HG03139 (cell line): ENCODE measurements around the gene CBX7.
"Not testable (repeated sequence)": the region's sequence is repeated elsewhere in the genome, so short reads cannot be mapped to it uniquely, and the experiment has no call there.

Experiments
- ATAC-seq: cut with Tn5 transposase; IDR thresholded peaks from one replicate; pipeline ENCODE4 v1.9.1; 2021; ENCODE audit not compliant: unreplicated experiment

The CBX7 gene

DNA sequence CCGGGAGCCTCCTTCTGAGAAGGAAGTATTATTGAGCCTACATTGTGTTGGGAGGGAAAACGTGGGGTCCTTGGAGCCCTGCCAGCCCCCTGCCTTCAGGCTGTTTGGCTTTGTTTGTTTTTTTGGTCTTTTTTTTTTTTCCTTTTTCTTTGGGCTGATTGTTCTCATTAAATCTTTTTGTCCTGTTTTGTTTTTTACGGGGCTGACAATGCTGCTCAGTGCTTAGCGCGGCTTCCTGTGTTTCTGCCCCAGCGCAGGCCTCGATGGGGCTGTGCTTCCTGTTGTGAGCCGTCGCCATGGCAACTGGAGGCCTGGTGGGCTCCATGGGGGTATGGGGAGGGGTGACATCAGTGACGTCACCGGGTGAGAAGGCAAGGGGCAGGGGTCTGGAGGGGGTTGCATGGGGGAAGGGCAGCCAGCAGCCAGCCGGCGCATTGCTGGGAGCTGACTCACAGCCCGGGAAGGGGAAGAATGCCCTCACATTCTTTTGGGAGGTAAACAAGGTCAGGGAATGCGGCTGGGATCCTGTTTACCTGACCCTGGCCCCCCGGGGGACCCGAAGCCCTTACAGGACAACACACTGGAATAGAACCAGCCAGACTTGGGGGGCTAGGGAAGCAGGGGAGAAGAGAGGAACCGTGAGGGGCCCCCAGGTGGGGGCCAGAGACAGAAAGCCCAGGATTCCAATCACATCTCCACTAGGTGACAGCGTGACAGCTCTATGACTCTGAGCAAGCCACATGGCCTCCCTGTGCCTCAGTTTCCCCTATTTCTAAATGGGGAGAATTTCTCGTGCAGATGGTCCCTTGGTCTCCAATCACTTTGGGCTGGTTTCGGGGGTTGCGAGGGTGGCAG lies 22.2 kb upstream of the CBX7 start:
- ATAC-seq = no peak

DNA sequence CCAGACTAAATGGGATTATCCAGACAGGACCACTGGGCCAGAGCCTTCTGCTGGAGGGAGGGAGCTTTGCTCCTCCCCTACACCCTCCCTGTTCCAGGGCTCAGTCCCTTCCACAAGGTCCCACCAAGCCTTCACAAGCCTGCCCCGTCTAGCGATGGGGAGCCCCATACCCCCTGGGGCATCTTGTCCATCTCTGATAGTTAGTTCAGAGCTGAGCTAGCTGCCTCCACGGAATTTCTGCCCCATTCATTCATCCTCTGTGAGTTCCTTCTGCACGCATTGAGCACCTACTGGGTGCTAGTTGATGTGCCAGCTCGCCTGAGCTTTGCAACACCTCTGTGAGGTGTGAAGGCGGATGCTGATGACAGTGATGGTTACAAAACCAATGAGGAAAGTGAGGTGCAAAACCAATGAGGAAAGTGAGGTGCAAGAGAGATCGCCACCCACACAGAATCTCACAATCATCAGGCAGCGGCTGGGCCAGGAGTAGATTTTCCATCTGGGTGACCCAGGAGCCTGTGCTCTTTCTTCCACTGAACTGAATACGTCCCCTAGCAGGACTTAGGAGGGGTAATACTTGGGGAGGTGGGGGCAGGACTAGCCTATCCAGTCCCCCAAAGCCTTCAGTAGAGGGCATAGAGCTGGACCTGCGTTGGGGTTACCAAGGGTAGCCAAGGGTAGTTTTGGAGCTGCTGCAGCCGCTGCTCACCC lies 21.5 kb upstream of the CBX7 start:
- no peak for ATAC-seq

DNA sequence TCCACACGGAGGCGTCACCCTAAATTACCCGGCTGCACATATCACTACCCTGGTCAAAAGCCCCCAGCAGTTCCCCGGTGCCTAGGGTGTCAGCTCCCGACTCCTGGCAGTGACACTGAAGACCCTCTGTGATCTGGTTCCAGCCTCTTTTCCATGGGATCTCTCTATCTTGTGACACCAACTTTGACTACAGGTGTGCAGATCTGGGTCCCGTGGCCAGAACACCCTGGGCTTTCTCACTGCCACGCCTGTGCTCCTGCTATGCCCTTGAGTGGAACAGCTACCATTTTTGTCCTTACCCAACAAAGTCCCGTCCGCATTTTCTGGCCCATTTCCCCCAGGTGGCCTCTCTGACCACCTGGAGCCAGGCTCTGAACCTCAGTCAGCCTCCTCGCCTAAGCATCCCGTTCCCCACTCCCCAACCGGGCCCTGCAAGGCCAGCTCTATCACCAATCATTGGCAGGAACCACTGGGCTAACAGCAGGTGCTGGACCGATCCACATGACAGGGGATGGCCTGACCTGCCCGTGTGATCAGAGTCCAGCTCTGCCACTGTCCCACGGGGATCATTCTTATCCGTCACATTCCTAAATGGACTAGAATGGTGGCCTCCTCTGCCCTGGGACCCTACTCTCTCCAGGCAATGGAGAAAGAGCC lies 20.7 kb upstream of the CBX7 start:
- ATAC-seq = no peak

DNA sequence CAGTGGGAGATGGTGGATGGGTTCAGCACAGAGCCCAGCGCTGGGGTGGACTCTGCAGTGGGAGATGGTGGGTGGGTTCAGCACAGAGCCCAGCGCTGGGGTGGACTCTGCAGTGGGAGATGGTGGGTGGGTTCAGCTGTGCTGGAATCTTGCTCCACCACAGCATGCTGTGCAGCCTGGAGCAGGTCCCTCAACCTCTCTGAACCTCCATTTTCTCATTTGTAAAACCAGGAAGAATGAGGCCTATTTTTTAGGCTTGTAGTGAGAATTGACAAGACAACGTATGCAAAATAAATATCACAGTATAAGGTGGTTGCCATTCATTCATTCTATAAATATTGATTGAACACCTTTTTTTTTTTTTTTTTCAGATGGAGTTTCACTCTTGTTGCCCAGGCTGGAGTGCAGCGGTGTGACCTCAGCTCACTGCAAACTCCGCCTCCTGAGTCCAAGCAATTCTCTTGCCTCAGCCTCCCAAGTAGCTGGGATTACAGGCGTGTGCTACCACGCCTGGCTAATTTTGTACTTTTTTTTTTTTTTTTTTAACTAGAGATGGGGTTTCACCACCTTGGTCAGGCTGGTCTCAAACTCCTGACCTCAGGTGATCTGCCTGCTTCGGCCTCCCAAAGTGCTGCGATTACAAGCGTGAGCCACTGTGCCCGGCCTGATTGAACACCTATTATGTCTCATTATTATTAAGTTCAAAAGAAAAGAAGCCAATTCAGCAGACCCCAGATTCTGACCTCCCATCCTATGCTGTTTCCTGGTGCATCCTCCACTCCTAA lies 20.0 kb upstream of the CBX7 start:
- ATAC-seq = not testable (repeated sequence)

DNA sequence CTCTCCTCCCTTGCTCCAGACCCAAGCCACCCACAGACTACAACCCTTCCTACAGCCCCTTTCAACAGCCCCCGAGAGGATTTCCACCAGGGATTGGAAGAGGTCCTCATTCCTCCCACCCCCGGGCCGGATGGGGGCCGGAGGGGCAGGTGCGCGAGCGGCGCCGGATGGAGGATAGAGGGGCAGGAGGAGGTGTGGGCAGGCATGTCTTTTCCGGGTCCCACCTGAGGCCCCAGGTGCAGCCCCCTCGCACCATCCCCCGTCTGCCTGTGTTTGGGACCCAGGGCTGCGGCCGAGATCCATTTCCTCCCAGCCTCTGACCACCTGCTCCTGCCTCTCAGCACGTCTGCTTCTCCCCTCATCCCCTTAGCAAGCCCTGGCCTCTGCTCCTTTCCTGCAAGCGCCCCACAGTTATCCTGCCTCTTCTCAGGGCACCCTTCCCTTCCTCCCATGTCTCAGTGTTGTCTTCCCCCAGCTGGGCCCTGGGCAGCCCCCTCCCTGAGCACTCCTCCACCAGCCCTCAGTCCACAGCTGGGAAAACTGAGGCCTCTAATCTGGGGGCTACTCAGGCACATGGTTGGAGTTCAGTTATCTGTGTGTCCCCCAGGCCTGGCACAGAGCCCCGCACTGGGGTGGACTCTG lies 19.3 kb upstream of the CBX7 start:
- ATAC-seq = no peak

DNA sequence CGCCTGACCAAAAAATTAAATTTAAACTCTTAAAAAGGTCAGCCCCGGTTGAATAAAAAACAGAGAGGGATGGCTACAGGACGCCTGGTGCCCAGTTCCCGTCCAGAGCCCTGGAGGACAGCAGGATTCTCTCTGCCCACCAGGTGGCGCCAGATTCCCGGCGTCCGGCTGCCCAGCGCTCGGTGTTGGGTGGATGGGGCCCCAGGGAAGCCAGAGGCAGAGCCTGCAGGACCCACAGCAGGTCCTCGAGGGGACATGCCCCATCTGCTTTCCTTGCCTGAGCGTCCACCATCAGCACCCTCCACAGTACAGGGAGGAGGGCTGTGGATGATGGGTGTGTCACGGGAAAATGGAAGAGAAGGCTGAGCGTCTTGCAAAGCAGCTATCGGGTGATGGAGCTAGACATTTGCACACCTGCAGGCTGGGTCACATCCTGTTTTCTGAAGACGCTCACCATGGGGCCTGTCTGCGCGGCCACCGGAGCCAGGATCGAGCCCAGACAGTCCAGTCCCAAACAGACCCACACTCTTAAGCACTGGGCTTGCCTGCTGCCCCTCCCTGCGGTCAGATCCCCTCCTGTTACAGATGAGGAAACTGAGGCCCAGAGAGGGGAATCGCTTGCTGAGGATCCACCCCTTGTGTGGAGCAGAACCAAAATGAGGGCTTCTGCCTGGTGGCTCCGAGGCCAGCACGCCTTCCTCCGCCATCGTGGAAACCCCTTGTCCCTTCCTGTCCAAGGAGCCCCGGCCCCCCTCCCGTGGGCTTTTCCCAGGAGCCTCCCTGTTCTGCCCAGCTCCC lies 18.5 kb upstream of the CBX7 start:
- ATAC-seq = no peak

DNA sequence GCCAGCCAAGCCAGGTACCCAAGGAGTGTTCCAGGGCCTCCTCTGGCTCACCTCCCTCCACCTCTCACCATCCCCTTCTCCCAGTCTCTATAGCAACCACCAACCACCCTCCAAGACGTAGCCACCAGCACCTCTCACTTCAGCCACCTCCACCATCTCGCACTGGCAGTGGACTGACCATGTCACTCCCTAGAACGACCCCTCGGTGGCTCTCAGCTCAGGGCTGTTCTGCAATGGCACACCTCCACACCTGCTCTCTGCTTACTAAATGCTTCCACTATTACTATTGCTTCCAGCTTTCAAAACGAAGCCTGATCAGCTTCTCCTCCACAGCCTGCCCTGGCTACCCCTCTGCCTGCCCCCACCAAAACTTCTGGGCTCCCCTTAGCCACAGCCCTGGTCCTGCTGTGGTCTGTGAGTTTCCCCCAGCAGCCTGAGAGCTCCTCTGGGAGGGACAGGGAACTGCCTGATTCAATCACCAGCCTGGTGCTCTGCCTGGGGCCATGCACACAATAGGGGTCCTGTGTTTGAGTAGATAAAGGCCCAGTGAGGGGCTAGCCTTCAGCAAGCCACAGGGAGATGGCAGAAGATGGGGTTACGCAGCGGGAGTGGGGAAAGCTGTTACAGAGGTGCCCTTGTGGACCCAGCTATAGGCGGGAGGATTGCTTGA lies 17.5 kb upstream of the CBX7 start:
- no peak for ATAC-seq

DNA sequence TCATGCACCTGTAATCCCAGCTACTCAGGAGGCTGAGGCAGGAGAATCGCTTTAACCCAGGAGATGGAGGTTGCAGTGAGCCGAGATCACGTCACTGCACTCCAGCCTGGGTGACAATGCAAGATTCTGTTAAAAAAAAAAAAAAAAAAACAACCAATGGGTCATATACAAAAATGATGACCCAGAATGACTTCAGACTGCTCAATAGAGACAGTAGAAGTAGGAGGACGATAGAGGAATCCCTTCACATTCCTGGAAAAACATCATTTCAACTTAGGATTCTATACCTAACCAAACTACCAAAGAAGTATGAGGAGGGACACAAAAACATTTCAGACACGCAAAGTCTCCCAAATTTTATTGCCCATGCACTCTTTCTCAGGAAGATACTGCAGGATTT lies 14.1 kb upstream of the CBX7 start:
- ATAC-seq = no peak

DNA sequence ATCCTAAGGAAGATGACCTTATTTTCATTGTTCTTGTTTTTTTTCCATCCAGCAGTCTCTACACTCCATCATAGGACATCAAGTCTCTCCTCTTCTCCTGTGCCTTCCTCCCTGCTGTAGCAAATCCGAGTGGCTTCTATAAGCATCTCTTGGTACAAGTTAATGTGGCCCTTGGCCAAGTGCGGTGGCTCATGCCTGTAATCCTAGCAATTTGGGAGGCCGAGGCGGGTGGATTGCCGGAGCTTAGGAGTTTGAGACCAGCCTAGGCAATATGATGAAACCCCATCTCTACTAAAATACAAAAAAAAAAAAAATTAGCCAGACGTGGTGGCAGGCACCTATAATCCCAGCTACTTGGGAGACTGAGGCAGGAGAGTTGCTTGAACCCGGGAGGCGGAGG lies 3.6 kb upstream of the CBX7 start:
- ATAC-seq = not testable (repeated sequence)

DNA sequence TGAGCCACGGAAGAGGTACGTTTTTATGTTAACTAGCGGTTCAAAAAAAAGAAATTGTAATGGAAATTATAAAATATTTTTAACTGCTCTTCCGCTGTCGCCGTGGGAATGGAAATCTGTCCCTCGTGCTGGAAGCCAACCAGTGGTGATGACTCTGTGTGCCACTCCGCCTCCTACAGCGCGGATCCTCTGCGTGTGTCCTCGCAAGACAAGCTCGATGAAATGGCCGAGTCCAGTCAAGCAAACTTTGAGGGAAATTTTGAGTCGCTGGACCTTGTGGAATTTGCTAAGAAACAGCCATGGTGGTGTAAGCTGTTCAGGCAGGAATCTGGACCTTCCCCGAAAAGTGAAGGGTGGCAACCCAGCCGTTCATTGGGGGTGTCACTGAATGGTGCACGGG lies 2.9 kb upstream of the CBX7 start:
- ATAC-seq = no peak

DNA sequence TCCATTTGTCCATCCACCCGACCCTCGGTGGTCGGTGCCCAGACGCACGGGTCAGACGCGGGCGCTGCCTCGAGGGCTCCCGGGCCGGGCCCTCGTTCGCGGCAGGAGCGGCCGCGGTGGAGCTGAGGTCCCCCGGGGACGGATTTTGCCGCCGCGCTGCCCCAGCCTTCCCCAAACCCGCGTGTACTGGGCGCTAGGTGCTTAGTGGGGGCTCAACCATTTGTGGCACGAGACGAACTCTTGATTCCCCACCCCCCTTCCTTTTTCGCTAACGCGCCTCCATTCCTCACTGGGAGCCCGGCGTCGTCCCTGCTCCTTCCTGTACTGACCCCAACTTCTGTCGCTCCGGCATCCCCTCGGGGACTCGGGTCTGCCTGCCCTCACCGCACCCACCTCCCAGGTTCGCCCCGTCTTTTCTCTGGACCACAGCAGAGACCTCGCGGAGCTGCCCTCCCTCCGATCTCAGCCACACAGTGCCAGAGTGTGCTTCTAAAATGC lies 789 bp upstream of the CBX7 start:
- no peak for ATAC-seq

DNA sequence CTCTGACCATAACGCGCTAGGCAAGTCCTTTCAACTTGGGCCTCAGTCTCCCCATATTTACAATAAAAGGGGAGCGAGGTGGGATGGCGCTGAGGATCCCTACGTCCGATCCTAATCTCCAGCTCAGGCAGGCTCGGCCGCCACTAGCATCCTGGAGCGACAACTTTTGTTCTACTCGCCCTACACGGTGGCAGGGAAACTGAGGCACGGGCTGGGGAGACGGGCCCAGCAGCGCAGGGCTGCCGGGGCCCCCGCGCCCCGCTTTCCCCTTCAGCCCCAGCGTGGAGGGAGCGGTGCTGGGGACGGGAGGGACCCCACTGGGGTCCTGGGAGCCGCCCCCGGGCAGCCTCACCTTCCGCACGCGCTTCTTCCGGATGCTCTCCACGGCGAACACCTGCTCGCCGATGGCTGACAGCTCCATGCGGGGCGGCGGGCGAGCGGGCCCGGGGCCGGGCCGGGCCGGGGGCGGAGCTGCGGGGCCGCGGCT lies 413 bp downstream of the CBX7 start:
- ATAC-seq = no peak

DNA sequence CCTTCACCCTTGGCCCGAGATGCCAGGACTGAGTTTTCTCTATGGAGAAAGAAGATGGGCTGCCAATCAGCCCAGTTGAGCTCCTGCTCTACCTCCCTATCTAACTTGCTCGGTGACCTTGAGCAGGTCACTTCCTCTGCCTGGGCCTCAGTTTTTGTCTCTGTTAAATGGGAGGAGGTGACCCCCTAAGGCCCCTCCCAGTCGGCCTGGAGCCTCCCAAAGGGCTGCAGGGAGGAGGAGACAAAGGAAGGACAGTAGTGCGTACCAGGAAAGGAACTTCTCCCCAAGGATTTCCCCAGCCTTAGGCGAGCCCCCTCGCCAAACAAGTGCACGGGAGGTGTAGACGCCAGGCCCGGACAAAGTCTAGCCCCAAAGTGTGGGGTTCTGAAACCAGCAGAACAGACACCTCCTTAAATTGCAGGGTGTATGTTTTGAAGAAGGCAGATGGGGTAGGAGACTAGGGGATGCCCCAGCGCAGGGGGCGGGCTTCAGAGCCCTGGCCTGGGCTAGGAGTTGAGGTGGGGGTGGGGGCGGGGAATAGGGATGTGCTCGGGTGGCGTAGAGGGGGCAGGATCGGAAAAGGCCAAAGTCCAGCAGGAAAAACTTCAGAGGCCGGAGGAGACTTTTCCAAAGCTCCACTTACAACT lies 1.0 kb downstream of the CBX7 start:
- no peak for ATAC-seq

DNA sequence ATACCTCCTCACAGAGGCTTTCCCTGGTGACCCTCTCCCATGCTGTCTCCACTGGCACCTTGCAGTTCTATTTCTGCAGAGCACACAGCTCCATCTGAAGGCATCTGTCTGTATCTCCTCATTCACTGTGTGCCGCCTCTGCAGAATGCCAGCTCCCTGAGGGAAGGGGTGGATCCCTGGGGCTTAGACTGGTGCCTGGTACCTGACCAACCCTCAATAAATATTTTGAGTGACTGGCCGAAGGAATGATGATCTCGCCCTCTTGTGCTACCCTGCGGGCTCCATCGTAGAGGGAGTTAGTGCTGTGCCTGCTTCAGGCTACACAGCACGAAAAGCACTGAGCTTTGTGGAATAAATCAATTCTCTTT lies 1.6 kb downstream of the CBX7 start:
- ATAC-seq = no peak

DNA sequence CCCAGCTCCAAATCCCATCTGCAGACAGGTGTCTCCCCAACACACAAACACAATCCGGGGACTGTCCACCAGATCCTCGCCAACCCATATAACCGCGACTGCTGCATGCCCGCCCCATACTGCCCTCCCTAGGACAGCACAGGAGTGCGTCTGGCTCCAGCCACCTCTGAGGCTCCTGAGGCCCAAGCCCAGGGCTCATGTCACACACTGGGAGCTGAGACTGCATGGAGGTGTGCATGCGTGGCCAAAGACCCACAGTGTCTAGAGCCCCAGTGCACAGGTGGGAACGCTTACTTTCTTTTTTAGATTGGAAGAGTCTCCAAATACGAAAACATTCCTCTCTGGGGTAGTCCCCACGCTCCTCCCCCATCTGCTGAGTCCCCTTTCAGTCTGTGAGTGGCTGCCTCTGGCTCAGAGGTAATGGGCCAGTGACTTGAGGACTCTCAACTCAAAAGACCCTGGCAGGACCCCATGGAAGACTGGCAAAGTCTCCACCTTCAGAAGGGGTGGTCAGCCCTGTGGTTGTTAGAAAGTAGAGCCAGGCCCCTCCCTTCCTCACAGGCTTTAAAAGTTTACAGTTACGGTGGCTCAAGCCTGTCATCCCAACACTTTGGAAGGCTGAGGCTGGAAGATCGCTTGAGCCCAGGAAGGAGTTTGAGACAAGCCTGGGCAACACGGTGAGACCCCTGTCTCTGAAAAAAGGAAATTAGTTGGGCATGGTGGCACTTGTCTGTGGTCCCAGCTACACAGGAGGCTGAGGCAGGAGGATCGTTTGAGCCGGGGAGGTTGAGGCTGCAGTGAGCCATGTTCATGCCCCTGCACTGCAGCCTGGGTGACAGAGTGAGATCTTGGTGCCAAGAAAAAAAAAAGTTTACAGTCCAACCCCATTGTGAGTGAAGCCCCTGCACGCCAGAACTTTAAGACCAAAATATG lies 2.3 kb downstream of the CBX7 start:
- ATAC-seq = no peak

DNA sequence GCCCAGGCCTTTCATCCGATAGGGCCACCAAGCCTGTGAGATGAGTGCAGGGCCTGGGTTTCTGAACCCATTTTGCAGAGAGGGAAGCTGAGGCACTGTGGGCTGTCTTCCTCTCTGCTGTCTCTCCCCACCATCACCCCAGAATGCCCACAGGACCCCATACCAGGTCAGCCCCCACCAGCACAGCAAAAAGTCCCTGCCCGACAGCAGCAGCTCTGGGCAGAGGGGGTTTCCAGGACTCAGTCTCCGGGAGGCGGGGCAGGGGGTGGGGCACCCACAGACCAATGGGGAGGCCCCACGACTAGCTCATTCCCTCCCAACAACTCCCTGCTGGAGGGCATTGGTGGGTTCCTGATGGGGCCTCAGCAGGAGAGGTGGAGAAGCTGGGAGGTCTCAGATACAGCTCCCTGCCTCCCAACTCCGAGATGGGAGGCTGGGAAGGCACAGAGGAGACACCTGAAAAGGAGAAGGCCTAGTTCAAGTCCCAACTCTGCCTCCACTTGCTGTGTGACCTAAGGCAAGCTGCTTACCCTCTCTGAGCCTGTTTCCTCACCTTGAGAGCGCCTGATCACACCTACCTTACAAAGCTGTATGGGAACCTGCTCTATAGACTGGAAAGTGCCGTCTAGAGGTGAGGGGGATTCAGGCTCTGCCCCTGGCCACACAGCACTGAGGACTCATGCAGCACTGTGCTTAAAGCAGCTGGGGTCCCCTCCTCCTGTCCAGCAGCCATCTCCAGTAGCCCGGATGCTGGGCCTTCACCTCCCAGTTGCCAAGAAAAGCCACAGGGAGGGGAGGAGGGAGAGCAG lies 3.5 kb downstream of the CBX7 start:
- no peak for ATAC-seq
